ENCODE data around the gene ACAA2.

- no peak for TF ChIP-seq SIX5 (IDR thresholded peaks at IDR 0.05; ENCODE audit: low read depth, low read length)
- TF ChIP-seq, protein P1, sequence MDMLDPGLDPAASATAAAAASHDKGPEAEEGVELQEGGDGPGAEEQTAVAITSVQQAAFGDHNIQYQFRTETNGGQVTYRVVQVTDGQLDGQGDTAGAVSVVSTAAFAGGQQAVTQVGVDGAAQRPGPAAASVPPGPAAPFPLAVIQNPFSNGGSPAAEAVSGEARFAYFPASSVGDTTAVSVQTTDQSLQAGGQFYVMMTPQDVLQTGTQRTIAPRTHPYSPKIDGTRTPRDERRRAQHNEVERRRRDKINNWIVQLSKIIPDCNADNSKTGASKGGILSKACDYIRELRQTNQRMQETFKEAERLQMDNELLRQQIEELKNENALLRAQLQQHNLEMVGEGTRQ (IDR thresholded peaks at IDR 0.05; ENCODE audit: low read length), result no peak
- TF ChIP-seq, protein P2, sequence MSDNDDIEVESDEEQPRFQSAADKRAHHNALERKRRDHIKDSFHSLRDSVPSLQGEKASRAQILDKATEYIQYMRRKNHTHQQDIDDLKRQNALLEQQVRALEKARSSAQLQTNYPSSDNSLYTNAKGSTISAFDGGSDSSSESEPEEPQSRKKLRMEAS (IDR thresholded peaks at IDR 0.05), result no peak
- TF ChIP-seq CTCF (IDR thresholded peaks at IDR 0.05; ENCODE audit: control extremely low read depth in 1 of 3, insufficient read depth in 1 of 3, low read depth in 1 of 3, low read length in 3 of 3), result no peak
- TF ChIP-seq HDAC2 (IDR thresholded peaks at IDR 0.05; ENCODE audit: borderline replicate concordance in 1 of 2, low read depth in 2 of 2, low read length in 2 of 2), result no peak
- TF ChIP-seq YY1 (IDR thresholded peaks at IDR 0.05; ENCODE audit: low read depth, low read length), result no peak
Measured at GRCh38 chr18:49839012-49839411, 25.7 kb upstream of the ACAA2 start.
